Trophoblast cell (in vitro differentiated cells and primary cell): Measurements from ENCODE around the gene TMEM196.
"Not testable (repeated sequence)": the region's sequence is repeated elsewhere in the genome, so short reads cannot be mapped to it uniquely, and the experiment has no call there.

Experiments
- DNase-seq, 2 donors: peaks; one replicate each; pipeline ENCODE4 v3.0.0-alpha.2; 2016
- H2AFZ ChIP-seq: 2 replicates; pipeline ENCODE4 v1.6.1; 2013; ENCODE audit warnings: low read length, moderate library complexity, mild to moderate bottlenecking; ENCODE audit not compliant: insufficient read depth, poor library complexity
- H2AK5ac ChIP-seq: 2 replicates; pipeline ENCODE4 v1.6.1; 2013; ENCODE audit warnings: mild to moderate bottlenecking, low read length
- H2BK120ac ChIP-seq: 2 replicates; pipeline ENCODE4 v1.6.1; 2013; ENCODE audit warnings: low read length, mild to moderate bottlenecking, moderate library complexity; ENCODE audit not compliant: insufficient read depth, poor library complexity
- H2BK12ac ChIP-seq: 2 replicates; pipeline ENCODE4 v1.6.1; 2013; ENCODE audit warnings: mild to moderate bottlenecking, low read length, moderate library complexity
- H2BK5ac ChIP-seq: 2 replicates; pipeline ENCODE4 v1.6.1; 2013; ENCODE audit warnings: low read length, low read depth, moderate library complexity, mild to moderate bottlenecking; ENCODE audit not compliant: poor library complexity
- H3K14ac ChIP-seq: 2 replicates; pipeline ENCODE4 v1.6.1; 2013; ENCODE audit warnings: mild to moderate bottlenecking, low read length
- H3K18ac ChIP-seq: 2 replicates; pipeline ENCODE4 v1.6.1; 2013; ENCODE audit warnings: mild to moderate bottlenecking, low read length
- H3K23ac ChIP-seq: 2 replicates; pipeline ENCODE4 v1.6.1; 2013; ENCODE audit warnings: low read length
- H3K27ac ChIP-seq: 2 replicates; pipeline ENCODE4 v1.5.1; 2013; ENCODE audit warnings: low read depth, mild to moderate bottlenecking, inconsistent platforms, low read length, moderate library complexity
- H3K27me3 ChIP-seq: 2 replicates; pipeline ENCODE4 v1.6.1; 2013; ENCODE audit warnings: inconsistent platforms, mild to moderate bottlenecking, low read length, moderate library complexity; ENCODE audit not compliant: insufficient read depth
- H3K36me3 ChIP-seq, 2 experiments: 1 replicate in 1 of 2; 2 replicates in 1 of 2; pipeline ENCODE4 v1.6.1; 2013; ENCODE audit warnings: low read length in 2 of 2, mild to moderate bottlenecking in 2 of 2, moderate library complexity in 1 of 2; ENCODE audit not compliant: insufficient read depth in 2 of 2, control insufficient read depth in 1 of 2
- H3K4ac ChIP-seq: 2 replicates; pipeline ENCODE4 v1.6.1; 2013; ENCODE audit warnings: low read depth, mild to moderate bottlenecking, low read length, moderate library complexity
- H3K4me1 ChIP-seq, 2 experiments: 1 replicate in 1 of 2; 2 replicates in 1 of 2; pipeline ENCODE4 v1.6.1; 2013; ENCODE audit warnings: low read length in 2 of 2, mild to moderate bottlenecking in 2 of 2, moderate library complexity in 1 of 2; ENCODE audit not compliant: insufficient read depth in 2 of 2, control insufficient read depth in 1 of 2
- H3K4me2 ChIP-seq: 2 replicates; pipeline ENCODE4 v1.6.1; 2013; ENCODE audit warnings: inconsistent platforms, mild to moderate bottlenecking, low read length, moderate library complexity
- H3K4me3 ChIP-seq: 2 replicates; pipeline ENCODE4 v1.5.1; 2013; ENCODE audit warnings: mild to moderate bottlenecking, low read depth, low read length, inconsistent platforms
- H3K79me1 ChIP-seq: one replicate; pipeline ENCODE4 v1.6.1; 2013; ENCODE audit warnings: low read length
- H3K79me2 ChIP-seq: 2 replicates; pipeline ENCODE4 v1.6.1; 2013; ENCODE audit warnings: low read length, mild to moderate bottlenecking; ENCODE audit not compliant: control insufficient read depth, insufficient read depth, poor library complexity
- H3K9ac ChIP-seq: 2 replicates; pipeline ENCODE4 v1.6.1; 2013; ENCODE audit warnings: mild to moderate bottlenecking, low read length
- H3K9me3 ChIP-seq: 2 replicates; pipeline ENCODE4 v1.6.1; 2013; ENCODE audit warnings: low read depth, mild to moderate bottlenecking, control low read depth, inconsistent platforms, low read length; ENCODE audit not compliant: insufficient read depth
- H4K12ac ChIP-seq: 2 replicates; pipeline ENCODE4 v1.6.1; 2013; ENCODE audit warnings: low read depth, mild to moderate bottlenecking, low read length, moderate library complexity
- H4K8ac ChIP-seq: 2 replicates; pipeline ENCODE4 v1.6.1; 2013; ENCODE audit warnings: low read depth, mild to moderate bottlenecking, low read length, moderate library complexity
- H4K91ac ChIP-seq: one replicate; pipeline ENCODE4 v1.6.1; 2013; ENCODE audit warnings: low read depth, mild to moderate bottlenecking, low read length, moderate library complexity
- WGBS: extraction: QIAGEN DNeasy Blood & Tissue Kit; methylation state at CpG from one replicate; pipeline ENCODE4 v1.1.7; 2013; ENCODE audit warnings: missing lambda C conversion rate; ENCODE audit not compliant: insufficient read length, insufficient coverage; ENCODE audit errors: extremely low coverage; 5-methylcytosine and 5-hydroxymethylcytosine counted together

The TMEM196 gene

GRCh38 chr7:19692111-19692828, 81.1 kb downstream of the TMEM196 start:
- Histone ChIP-seq H3K9me3 (no peaks in the 10 kb centered on the region), H3K36me3 (no peaks in the 10 kb centered on the region), H4K91ac (no peak overlapping the region), H3K4ac (no peak overlapping the region), H4K12ac (no peak overlapping the region), H3K4me1 (no peaks in the 10 kb centered on the region), H3K18ac (no peak overlapping the region), H3K4me3 (no peak overlapping the region), H2AK5ac (no peak overlapping the region), H3K23ac (no peak overlapping the region), H3K27me3 (no peaks in the 10 kb centered on the region), H4K8ac (no peak overlapping the region), H3K9ac (no peak overlapping the region), H3K27ac (no peak overlapping the region), H2AFZ (no peak overlapping the region), H3K79me1 (no peaks in the 10 kb centered on the region), H2BK5ac (no peak overlapping the region), H3K79me2 (no peaks in the 10 kb centered on the region), H2BK120ac (no peak overlapping the region), H3K14ac (no peak overlapping the region), H2BK12ac (no peak overlapping the region), H3K4me2 (no peak overlapping the region)
- no peak for DNase-seq
- WGBS = no CpG with 5 or more reads among the region's 26 CpGs

GRCh38 chr7:19690736-19691135, 82.7 kb downstream of the TMEM196 start:
- Histone ChIP-seq H2AK5ac (no peak overlapping the region), H4K12ac (no peak overlapping the region), H4K91ac (no peak overlapping the region), H3K79me1 (no peaks in the 10 kb centered on the region), H3K9me3 (no peaks in the 10 kb centered on the region), H3K18ac (no peak overlapping the region), H3K27ac (no peak overlapping the region), H3K36me3 (no peaks in the 10 kb centered on the region), H3K27me3 (no peaks in the 10 kb centered on the region), H3K79me2 (no peaks in the 10 kb centered on the region), H2BK120ac (no peak overlapping the region), H3K4ac (no peak overlapping the region), H3K14ac (no peak overlapping the region), H3K23ac (no peak overlapping the region), H2AFZ (no peak overlapping the region), H3K4me2 (no peak overlapping the region), H2BK5ac (no peak overlapping the region), H2BK12ac (no peak overlapping the region), H3K4me1 (no peaks in the 10 kb centered on the region), H3K4me3 (no peak overlapping the region), H3K9ac (no peak overlapping the region), H4K8ac (no peak overlapping the region)
- no CpG with 5 or more reads among the region's 1 CpG for WGBS
- DNase-seq = no peak

- WGBS = no CpG with 5 or more reads among the region's 12 CpGs
- not testable (repeated sequence) for H2AFZ ChIP-seq, H3K9me3 ChIP-seq, H2BK12ac ChIP-seq, H3K4me1 ChIP-seq, H3K79me2 ChIP-seq, H3K18ac ChIP-seq, H3K27me3 ChIP-seq, H4K12ac ChIP-seq, H2AK5ac ChIP-seq, H2BK5ac ChIP-seq, H4K91ac ChIP-seq, H3K36me3 ChIP-seq, H3K23ac ChIP-seq, H3K4me3 ChIP-seq, H2BK120ac ChIP-seq, H3K4me2 ChIP-seq, DNase-seq, H3K9ac ChIP-seq, H3K27ac ChIP-seq, H3K79me1 ChIP-seq, H3K4ac ChIP-seq, H3K14ac ChIP-seq, H4K8ac ChIP-seq
Observed at GRCh38 chr7:19689130-19689529, 84.3 kb downstream of the TMEM196 start.

GRCh38 chr7:19681596-19681995, 91.8 kb downstream of the TMEM196 start:
- no peak overlapping the region for H3K23ac ChIP-seq
- H2BK5ac ChIP-seq = no peak overlapping the region
- H3K4me3 ChIP-seq = no peak overlapping the region
- no peak overlapping the region for H3K4me2 ChIP-seq
- H3K18ac ChIP-seq = no peak overlapping the region
- no peak overlapping the region for H2BK12ac ChIP-seq
- no peak overlapping the region for H4K12ac ChIP-seq
- H2AFZ ChIP-seq = no peak overlapping the region
- H3K4ac ChIP-seq = no peak overlapping the region
- no peaks in the 10 kb centered on the region for H3K79me2 ChIP-seq
- no peaks in the 10 kb centered on the region for H3K36me3 ChIP-seq
- no peaks in the 10 kb centered on the region for H3K9me3 ChIP-seq
- H4K91ac ChIP-seq = no peak overlapping the region
- no peaks in the 10 kb centered on the region for H3K4me1 ChIP-seq
- H4K8ac ChIP-seq = no peak overlapping the region
- no peak for DNase-seq
- no peaks in the 10 kb centered on the region for H3K27me3 ChIP-seq
- WGBS = no CpG with 5 or more reads among the region's 5 CpGs
- no peak overlapping the region for H2BK120ac ChIP-seq
- H3K27ac ChIP-seq = no peak overlapping the region
- no peak overlapping the region for H2AK5ac ChIP-seq
- H3K9ac ChIP-seq = no peak overlapping the region
- H3K14ac ChIP-seq = no peak overlapping the region
- H3K79me1 ChIP-seq = no peaks in the 10 kb centered on the region
